CD4-positive, alpha-beta T cell treated with Interleukin-10 for 1 hour (primary cell): ENCODE data around the gene CCNJL.
"Not testable (repeated sequence)": the region's sequence is repeated elsewhere in the genome, so short reads cannot be mapped to it uniquely, and the experiment has no call there.

ENCODE experiments used
- DNase-seq: peaks from one replicate; pipeline ENCODE4 v3.0.0-alpha.2; 2020

The CCNJL gene

GRCh38 chr5:160259341-160259740 is 53.0 kb downstream of the CCNJL start:
- DNase-seq: no peak

- DNase-seq: no peak
Observed at GRCh38 chr5:160254706-160255105, 57.7 kb downstream of the CCNJL start.

GRCh38 chr5:160253441-160253840 is 58.9 kb downstream of the CCNJL start:
- DNase-seq: no peak

GRCh38 chr5:160252916-160253315 is 59.4 kb downstream of the CCNJL start:
- no peak for DNase-seq

GRCh38 chr5:160251406-160252155 is 60.8 kb downstream of the CCNJL start:
- no peak for DNase-seq

- no peak for DNase-seq
Observed at GRCh38 chr5:160250826-160251225, 61.5 kb downstream of the CCNJL start.

- no peak for DNase-seq
Observed at GRCh38 chr5:160250226-160250625, 62.1 kb downstream of the CCNJL start.

- not testable (repeated sequence) for DNase-seq
Observed at GRCh38 chr5:160249570-160249969, 62.8 kb downstream of the CCNJL start.

- no peak for DNase-seq
Observed at GRCh38 chr5:160245506-160246086, 66.8 kb downstream of the CCNJL start.

- DNase-seq: no peak
Observed at GRCh38 chr5:160242145-160242544, 70.2 kb downstream of the CCNJL start.

GRCh38 chr5:160240350-160240749 is 72.0 kb downstream of the CCNJL start:
- DNase-seq: no peak

- DNase-seq: no peak
Observed at GRCh38 chr5:160237571-160238093, 74.7 kb downstream of the CCNJL start.

- no peak for DNase-seq
Observed at GRCh38 chr5:160235731-160236130, 76.6 kb downstream of the CCNJL start.

GRCh38 chr5:160233215-160233614 is 79.1 kb downstream of the CCNJL start:
- no peak for DNase-seq

- DNase-seq: no peak
Observed at GRCh38 chr5:160231783-160232342, 80.5 kb downstream of the CCNJL start.

- DNase-seq: peak; percentile 1
Observed at GRCh38 chr5:160230686-160231527, 81.5 kb downstream of the CCNJL start.

GRCh38 chr5:160229190-160229742 is 83.1 kb downstream of the CCNJL start, which contains the start of gene FABP6:
Gene FABP6, plus strand, starts transcription at chr5:160229506. Its CDS starts 52 bp downstream, at chr5:160229558.
- DNase-seq: no peak

GRCh38 chr5:160227012-160227411 is 85.4 kb downstream of the CCNJL start:
- no peak for DNase-seq

- no peak for DNase-seq
Observed at GRCh38 chr5:160221082-160221481, 91.3 kb downstream of the CCNJL start.

GRCh38 chr5:160219356-160219755 is 93.0 kb downstream of the CCNJL start:
- DNase-seq: no peak

GRCh38 chr5:160213537-160213936 is 98.8 kb downstream of the CCNJL start:
- no peak for DNase-seq

GRCh38 chr5:160211352-160211751 is 101.0 kb downstream of the CCNJL start:
- DNase-seq: no peak

- DNase-seq: no peak
Observed at GRCh38 chr5:160210606-160211005, 101.8 kb downstream of the CCNJL start.
